ENCODE results near the gene ITPKC.

GRCh38 chr19:40719414-40719894 is 2.5 kb downstream of the ITPKC start:
- TF ChIP-seq CTCF (IDR thresholded peaks at IDR 0.05): no peak
- TF ChIP-seq POLR2A (IDR thresholded peaks at IDR 0.05): no peak
